GM18951 (cell line): ENCODE data around the gene TEX36.

Source experiments
- POLR2A ChIP-seq: IDR thresholded peaks from 4 replicates; pipeline ENCODE4 v1.6.1; 2011; ENCODE audit warnings: mild to moderate bottlenecking; ENCODE audit not compliant: insufficient read length, insufficient read depth; ENCODE audit errors: extremely low read depth
- in situ Hi-C: fragments of 300-500 bp; cut with MboI; formaldehyde crosslinking; loops from one replicate; pipeline ENCODE4 v1.12.0; 2022; ENCODE audit warnings: low sequenced_read_pairs, mixed read lengths, inconsistent platforms; ENCODE audit not compliant: unreplicated experiment

Gene TEX36

GRCh38 chr10:125606414-125607010 is 76.5 kb downstream of the TEX36 start:
- no peak for TF ChIP-seq POLR2A
- in situ Hi-C loops = no loop called here
